Sigmoid colon (tissue), 4 donors: ENCODE data around the gene TSSK2.

ENCODE experiments used
- POLR2A ChIP-seq, 2 donors: fragments of 450-650 bp; IDR thresholded peaks; one replicate each; pipeline ENCODE4 v1.6.1; 2016; ENCODE audit warnings: antibody characterized with exemption in 2 of 2, mild to moderate bottlenecking in 2 of 2, moderate library complexity in 2 of 2
- POLR2AphosphoS5 ChIP-seq, 4 donors: sonication (generic); formaldehyde crosslinking; IDR thresholded peaks; one replicate each; pipeline ENCODE4 v1.6.1; 2017; ENCODE audit warnings: antibody characterized with exemption in 4 of 4
- TF ChIP-seq, protein P1 (sequence below), 4 experiments: fragments of 450-650 bp in 3 of 4; fragments of 200-600 bp in 1 of 4; IDR thresholded peaks; one replicate each; pipeline ENCODE4 v1.5.1; 2016 to 2019; ENCODE audit warnings: antibody characterized with exemption in 4 of 4, mild to moderate bottlenecking in 3 of 4, moderate library complexity in 2 of 4

DNA sequence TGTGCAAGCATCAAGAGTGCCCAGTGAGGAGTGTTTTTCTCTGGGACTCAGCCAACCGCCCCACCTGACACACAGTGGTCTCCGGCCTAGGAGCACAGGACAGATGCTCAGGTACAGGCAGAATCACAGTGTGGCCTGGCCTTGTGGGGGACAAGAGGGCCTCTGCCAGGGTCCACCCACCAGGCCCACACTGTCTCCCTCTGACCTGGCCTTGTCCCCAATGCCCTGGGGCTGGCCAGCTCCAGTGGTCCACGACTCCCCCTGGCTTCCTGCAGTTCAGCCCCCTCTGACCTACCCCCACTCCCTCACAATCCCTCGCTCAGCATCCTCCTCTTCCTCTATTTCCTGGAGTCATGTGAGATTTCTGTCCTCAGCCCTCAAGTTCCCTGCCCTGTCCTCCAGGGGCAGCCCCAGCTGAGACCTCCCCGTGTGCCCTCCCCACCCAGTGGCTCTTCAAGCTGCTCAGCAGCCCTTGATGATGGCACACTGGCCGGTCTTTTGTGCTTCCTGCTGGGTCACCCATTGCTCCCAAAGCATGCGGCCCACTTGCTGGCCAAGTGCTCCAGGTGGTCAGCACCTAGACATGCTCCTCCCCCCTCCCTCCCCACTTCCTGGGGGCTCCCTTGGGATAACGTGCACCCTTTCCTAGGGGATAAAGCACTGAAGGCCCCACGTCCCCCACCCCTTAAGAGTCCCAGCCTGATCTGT lies 1.7 kb downstream of the TSSK2 start:
- TF ChIP-seq, protein P1, sequence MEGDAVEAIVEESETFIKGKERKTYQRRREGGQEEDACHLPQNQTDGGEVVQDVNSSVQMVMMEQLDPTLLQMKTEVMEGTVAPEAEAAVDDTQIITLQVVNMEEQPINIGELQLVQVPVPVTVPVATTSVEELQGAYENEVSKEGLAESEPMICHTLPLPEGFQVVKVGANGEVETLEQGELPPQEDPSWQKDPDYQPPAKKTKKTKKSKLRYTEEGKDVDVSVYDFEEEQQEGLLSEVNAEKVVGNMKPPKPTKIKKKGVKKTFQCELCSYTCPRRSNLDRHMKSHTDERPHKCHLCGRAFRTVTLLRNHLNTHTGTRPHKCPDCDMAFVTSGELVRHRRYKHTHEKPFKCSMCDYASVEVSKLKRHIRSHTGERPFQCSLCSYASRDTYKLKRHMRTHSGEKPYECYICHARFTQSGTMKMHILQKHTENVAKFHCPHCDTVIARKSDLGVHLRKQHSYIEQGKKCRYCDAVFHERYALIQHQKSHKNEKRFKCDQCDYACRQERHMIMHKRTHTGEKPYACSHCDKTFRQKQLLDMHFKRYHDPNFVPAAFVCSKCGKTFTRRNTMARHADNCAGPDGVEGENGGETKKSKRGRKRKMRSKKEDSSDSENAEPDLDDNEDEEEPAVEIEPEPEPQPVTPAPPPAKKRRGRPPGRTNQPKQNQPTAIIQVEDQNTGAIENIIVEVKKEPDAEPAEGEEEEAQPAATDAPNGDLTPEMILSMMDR (IDR thresholded peaks at IDR 0.05), result no peak
- TF ChIP-seq POLR2A (IDR thresholded peaks at IDR 0.05), result no peak
- TF ChIP-seq POLR2AphosphoS5 (IDR thresholded peaks at IDR 0.05), result no peak
